IMR-90 (cell line): ENCODE results near the gene KLHL6. TPM values are rescaled to one million over a fixed set of nuclear protein-coding genes. Genes with fewer than 3 reads are reported as not detected.
"Not testable (repeated sequence)": the region's sequence is repeated elsewhere in the genome, so short reads cannot be mapped to it uniquely, and the experiment has no call there.

ENCODE experiments used
- ATAC-seq: fragments of 200-7000 bp; cut with Tn5 transposase; 2 replicates; pipeline ENCODE4 v1.9.1; 2020; ENCODE audit warnings: low read depth, mild to moderate bottlenecking, moderate library complexity
- BruUV-seq: library from RNA; stranded (reverse); fragments of 400-500 nt; replicated peaks from 2 replicates; lab custom pipeline; 2021; lab: Mats Ljungman, UMichigan
- CTCF ChIA-PET: fragments of 300-600 bp; formaldehyde crosslinking; extraction: SDS; loops from one replicate; lab custom pipeline; 2021; ENCODE audit warnings: antibody characterized with exemption; lab: Yijun Ruan, JAX
- POLR2A ChIA-PET: fragments of 300-600 bp; sonication (Branson Sonifier 250); formaldehyde crosslinking; loops from one replicate; lab custom pipeline; 2022; ENCODE audit warnings: antibody characterized with exemption; ENCODE audit not compliant: unreplicated experiment; lab: Charles Lee
- DNase-seq: peaks from one replicate; pipeline ENCODE4 v3.0.0; 2013
- H2AFZ ChIP-seq: replicated peaks from 2 replicates; pipeline ENCODE3; 2013; ENCODE audit warnings: low read length, mild to moderate bottlenecking; ENCODE audit not compliant: poor library complexity
- H2AK5ac ChIP-seq: 2 replicates; pipeline ENCODE4 v1.6.1; 2013; ENCODE audit warnings: low read depth, low read length, inconsistent platforms
- H2AK9ac ChIP-seq: replicated peaks from 2 replicates; pipeline ENCODE3; 2013; ENCODE audit warnings: mild to moderate bottlenecking, low read depth, low read length, moderate library complexity; ENCODE audit not compliant: poor library complexity
- H2BK120ac ChIP-seq: 2 replicates; pipeline ENCODE4 v1.6.1; 2013; ENCODE audit warnings: low read depth, low read length, inconsistent platforms
- H2BK15ac ChIP-seq: 3 replicates; pipeline ENCODE4 v1.6.1; 2013; ENCODE audit warnings: low read depth, low read length, inconsistent platforms
- H2BK20ac ChIP-seq: 2 replicates; pipeline ENCODE4 v1.6.1; 2013; ENCODE audit warnings: low read depth, mild to moderate bottlenecking, inconsistent platforms, low read length, moderate library complexity
- H2BK5ac ChIP-seq: 2 replicates; pipeline ENCODE4 v1.6.1; 2013; ENCODE audit warnings: mild to moderate bottlenecking, low read depth, low read length, inconsistent platforms; ENCODE audit not compliant: poor library complexity, severe bottlenecking
- H3K14ac ChIP-seq: replicated peaks from 2 replicates; pipeline ENCODE4 v1.6.1; 2013; ENCODE audit warnings: low read depth, low read length, inconsistent platforms
- H3K18ac ChIP-seq: 2 replicates; pipeline ENCODE4 v1.6.1; 2013; ENCODE audit warnings: low read depth, low read length, control low read depth
- H3K23ac ChIP-seq: 2 replicates; pipeline ENCODE4 v1.6.1; 2013; ENCODE audit warnings: low read depth, low read length, inconsistent platforms
- H3K27ac ChIP-seq: 2 replicates; pipeline ENCODE4 v1.5.1; 2013; ENCODE audit warnings: mild to moderate bottlenecking, control low read depth, low read length; ENCODE audit not compliant: insufficient read depth
- H3K27me3 ChIP-seq: 2 replicates; pipeline ENCODE4 v1.6.1; 2013; ENCODE audit warnings: low read length; ENCODE audit not compliant: control insufficient read depth, insufficient read depth
- H3K36me3 ChIP-seq: 2 replicates; pipeline ENCODE4 v1.6.1; 2013; ENCODE audit warnings: low read length, mixed read lengths; ENCODE audit not compliant: control insufficient read depth, insufficient read depth
- H3K4ac ChIP-seq: 2 replicates; pipeline ENCODE4 v1.6.1; 2013; ENCODE audit warnings: low read depth, low read length, inconsistent platforms
- H3K4me1 ChIP-seq: 2 replicates; pipeline ENCODE4 v1.6.1; 2013; ENCODE audit warnings: low read length, mixed read lengths; ENCODE audit not compliant: control insufficient read depth, insufficient read depth
- H3K4me2 ChIP-seq: 2 replicates; pipeline ENCODE4 v1.6.1; 2013; ENCODE audit warnings: low read depth, mild to moderate bottlenecking, control low read depth, low read length, moderate library complexity
- H3K4me3 ChIP-seq: 2 replicates; pipeline ENCODE4 v1.5.1; 2013; ENCODE audit warnings: low read depth, mild to moderate bottlenecking, control low read depth, low read length, moderate library complexity; ENCODE audit not compliant: insufficient read depth
- H3K56ac ChIP-seq: 2 replicates; pipeline ENCODE4 v1.6.1; 2013; ENCODE audit warnings: low read length, inconsistent platforms; ENCODE audit not compliant: insufficient read depth; ENCODE audit errors: extremely low read depth
- H3K79me1 ChIP-seq, 2 experiments: 2 replicates each; pipeline ENCODE4 v1.6.1; 2013; ENCODE audit warnings: low read length in 2 of 2, inconsistent platforms in 1 of 2, low read depth in 1 of 2
- H3K9ac ChIP-seq: 2 replicates; pipeline ENCODE4 v1.6.1; 2013; ENCODE audit warnings: low read depth, low read length, control low read depth
- H3K9me1 ChIP-seq: 2 replicates; pipeline ENCODE4 v1.6.1; 2013; ENCODE audit warnings: low read length, inconsistent platforms; ENCODE audit not compliant: insufficient read depth
- H3K9me3 ChIP-seq: 2 replicates; pipeline ENCODE4 v1.6.1; 2013; ENCODE audit warnings: low read length; ENCODE audit not compliant: control insufficient read depth, insufficient read depth
- H4K20me1 ChIP-seq: 2 replicates; pipeline ENCODE4 v1.6.1; 2013; ENCODE audit warnings: low read length, inconsistent platforms; ENCODE audit not compliant: insufficient read depth
- H4K5ac ChIP-seq: 2 replicates; pipeline ENCODE4 v1.6.1; 2013; ENCODE audit warnings: mild to moderate bottlenecking, low read depth, low read length, control low read depth
- H4K8ac ChIP-seq, 2 experiments: 2 replicates each; pipeline ENCODE4 v1.6.1; 2013; ENCODE audit warnings: low read depth in 2 of 2, low read length in 2 of 2, control low read depth in 1 of 2, inconsistent platforms in 1 of 2
- H4K91ac ChIP-seq: 2 replicates; pipeline ENCODE4 v1.6.1; 2013; ENCODE audit warnings: low read depth, low read length, inconsistent platforms; ENCODE audit not compliant: insufficient read depth
- WGBS, 2 experiments: methylation state at CpG; one replicate each; pipeline versions ENCODE4 v1.1.5 to v1.1.7; 2013; ENCODE audit warnings: missing lambda C conversion rate in 2 of 2; ENCODE audit not compliant: insufficient read length in 1 of 2; ENCODE audit errors: extremely low coverage in 2 of 2; 5-methylcytosine and 5-hydroxymethylcytosine counted together
- dilution Hi-C: fragments of 300-500 bp; cut with HindIII; formaldehyde crosslinking; loops from one replicate; pipeline ENCODE4 v1.14.3; 2018; ENCODE audit warnings: low sequenced_read_pairs; ENCODE audit not compliant: unreplicated experiment
- in situ Hi-C: fragments of 300-500 bp; cut with MboI; formaldehyde crosslinking; loops from 3 replicates; pipeline ENCODE4 v1.14.3; 2019; ENCODE audit warnings: low sequenced_read_pairs, inconsistent platforms, mixed read lengths
- intact Hi-C: fragments of 100-400 bp; cut with micrococcal nuclease; formaldehyde crosslinking; loops from 2 replicates; pipeline ENCODE4 v1.10.0; 2022
- polyA plus RNA-seq, 3 experiments: library from polyadenylated mRNA; depleted of rRNA; stranded (reverse); fragments of >200 nt; gene quantifications; 2 replicates each; pipeline ENCODE4 v1.2.3, GENCODE V29; 2012; ENCODE audit warnings: low replicate concordance in 1 of 3
- total RNA-seq: library from RNA; depleted of rRNA; stranded (reverse); fragments of >200 nt; gene quantifications from 2 replicates; pipeline ENCODE4 v1.2.3, GENCODE V29; 2012

Gene KLHL6
- total and polyA plus RNA-seq, 2 of the 4 experiments (the other 2 are of a cell fraction), result not detected

GRCh38 chr3:183511286-183512131 lies 44.0 kb downstream of the KLHL6 start:
- dilution Hi-C loops, BruUV-seq, intact Hi-C loops, H3K56ac ChIP-seq, H3K27ac ChIP-seq, H4K91ac ChIP-seq, H4K5ac ChIP-seq, ATAC-seq, DNase-seq, H2BK5ac ChIP-seq, POLR2A ChIA-PET, H2AFZ ChIP-seq, H3K4me3 ChIP-seq, H4K20me1 ChIP-seq, H2AK5ac ChIP-seq, H3K4ac ChIP-seq, in situ Hi-C loops, H2BK15ac ChIP-seq, H3K9me1 ChIP-seq, H3K23ac ChIP-seq, H3K36me3 ChIP-seq, H3K79me1 ChIP-seq, H3K4me2 ChIP-seq, H4K8ac ChIP-seq, CTCF ChIA-PET, H2BK20ac ChIP-seq, H3K18ac ChIP-seq, H3K9me3 ChIP-seq, H3K4me1 ChIP-seq, H2BK120ac ChIP-seq, H3K14ac ChIP-seq, H2AK9ac ChIP-seq, H3K9ac ChIP-seq: not testable (repeated sequence)
- WGBS, 2 experiments, result 61% methylated on average over 3 of the region's 14 CpGs; no CpG with 5 or more reads in 1 of the 2 experiments
- H3K27me3 ChIP-seq, result peaks cover 17% of the 10 kb centered on the region
